Measurements from ENCODE around the gene USP48.

USP48 gene

DNA sequence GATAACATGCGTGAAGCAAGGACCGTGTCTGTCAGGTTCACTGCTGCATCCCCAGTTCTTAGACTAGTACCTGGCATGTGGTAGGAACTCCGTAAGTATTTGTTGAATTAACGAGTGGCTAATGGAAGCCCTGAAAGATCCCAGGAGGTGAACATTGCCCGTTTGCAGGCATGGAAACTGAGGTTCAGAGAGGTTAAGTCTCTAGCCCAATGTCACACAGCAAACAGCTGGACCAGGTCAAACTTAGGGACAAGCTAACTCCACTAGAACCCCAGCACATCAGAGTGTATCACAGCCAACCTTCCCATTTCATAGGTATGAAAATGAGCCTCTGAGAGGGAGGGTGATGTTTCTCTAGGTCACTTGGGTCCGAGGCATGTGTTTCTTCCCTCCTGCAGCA lies 141.4 kb downstream of the USP48 start:
- TF ChIP-seq CEBPB (IDR thresholded peaks at IDR 0.05) (no peak), TAF1 (IDR thresholded peaks at IDR 0.05; ENCODE audit: low read depth) (no peak), NFIC (IDR thresholded peaks at IDR 0.05) (no peak), ZBTB7A (IDR thresholded peaks at IDR 0.05; ENCODE audit: low read depth) (no peak), EP300 (IDR thresholded peaks at IDR 0.05; ENCODE audit: borderline replicate concordance) (no peak), TEAD4 (IDR thresholded peaks at IDR 0.05) (no peak), CREB1 (IDR thresholded peaks at IDR 0.05; ENCODE audit: low read depth) (no peak), RAD21 (IDR thresholded peaks at IDR 0.05; ENCODE audit: low read depth) (no peak), FOXM1 (IDR thresholded peaks at IDR 0.05; ENCODE audit: borderline replicate concordance, low read depth) (no peak), TCF12 (IDR thresholded peaks at IDR 0.05; ENCODE audit: low read depth) (no peak), EGR1 (IDR thresholded peaks at IDR 0.05) (no peak), YY1 (IDR thresholded peaks at IDR 0.05; ENCODE audit: low read depth) (no peak)
- TF ChIP-seq, protein P1, sequence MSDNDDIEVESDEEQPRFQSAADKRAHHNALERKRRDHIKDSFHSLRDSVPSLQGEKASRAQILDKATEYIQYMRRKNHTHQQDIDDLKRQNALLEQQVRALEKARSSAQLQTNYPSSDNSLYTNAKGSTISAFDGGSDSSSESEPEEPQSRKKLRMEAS (IDR thresholded peaks at IDR 0.05), result no peak
- TF ChIP-seq, protein P2, sequence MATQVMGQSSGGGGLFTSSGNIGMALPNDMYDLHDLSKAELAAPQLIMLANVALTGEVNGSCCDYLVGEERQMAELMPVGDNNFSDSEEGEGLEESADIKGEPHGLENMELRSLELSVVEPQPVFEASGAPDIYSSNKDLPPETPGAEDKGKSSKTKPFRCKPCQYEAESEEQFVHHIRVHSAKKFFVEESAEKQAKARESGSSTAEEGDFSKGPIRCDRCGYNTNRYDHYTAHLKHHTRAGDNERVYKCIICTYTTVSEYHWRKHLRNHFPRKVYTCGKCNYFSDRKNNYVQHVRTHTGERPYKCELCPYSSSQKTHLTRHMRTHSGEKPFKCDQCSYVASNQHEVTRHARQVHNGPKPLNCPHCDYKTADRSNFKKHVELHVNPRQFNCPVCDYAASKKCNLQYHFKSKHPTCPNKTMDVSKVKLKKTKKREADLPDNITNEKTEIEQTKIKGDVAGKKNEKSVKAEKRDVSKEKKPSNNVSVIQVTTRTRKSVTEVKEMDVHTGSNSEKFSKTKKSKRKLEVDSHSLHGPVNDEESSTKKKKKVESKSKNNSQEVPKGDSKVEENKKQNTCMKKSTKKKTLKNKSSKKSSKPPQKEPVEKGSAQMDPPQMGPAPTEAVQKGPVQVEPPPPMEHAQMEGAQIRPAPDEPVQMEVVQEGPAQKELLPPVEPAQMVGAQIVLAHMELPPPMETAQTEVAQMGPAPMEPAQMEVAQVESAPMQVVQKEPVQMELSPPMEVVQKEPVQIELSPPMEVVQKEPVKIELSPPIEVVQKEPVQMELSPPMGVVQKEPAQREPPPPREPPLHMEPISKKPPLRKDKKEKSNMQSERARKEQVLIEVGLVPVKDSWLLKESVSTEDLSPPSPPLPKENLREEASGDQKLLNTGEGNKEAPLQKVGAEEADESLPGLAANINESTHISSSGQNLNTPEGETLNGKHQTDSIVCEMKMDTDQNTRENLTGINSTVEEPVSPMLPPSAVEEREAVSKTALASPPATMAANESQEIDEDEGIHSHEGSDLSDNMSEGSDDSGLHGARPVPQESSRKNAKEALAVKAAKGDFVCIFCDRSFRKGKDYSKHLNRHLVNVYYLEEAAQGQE (IDR thresholded peaks at IDR 0.05; ENCODE audit: low read depth), result no peak
- TF ChIP-seq, protein P3, sequence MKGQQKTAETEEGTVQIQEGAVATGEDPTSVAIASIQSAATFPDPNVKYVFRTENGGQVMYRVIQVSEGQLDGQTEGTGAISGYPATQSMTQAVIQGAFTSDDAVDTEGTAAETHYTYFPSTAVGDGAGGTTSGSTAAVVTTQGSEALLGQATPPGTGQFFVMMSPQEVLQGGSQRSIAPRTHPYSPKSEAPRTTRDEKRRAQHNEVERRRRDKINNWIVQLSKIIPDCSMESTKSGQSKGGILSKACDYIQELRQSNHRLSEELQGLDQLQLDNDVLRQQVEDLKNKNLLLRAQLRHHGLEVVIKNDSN (IDR thresholded peaks at IDR 0.05), result no peak

DNA sequence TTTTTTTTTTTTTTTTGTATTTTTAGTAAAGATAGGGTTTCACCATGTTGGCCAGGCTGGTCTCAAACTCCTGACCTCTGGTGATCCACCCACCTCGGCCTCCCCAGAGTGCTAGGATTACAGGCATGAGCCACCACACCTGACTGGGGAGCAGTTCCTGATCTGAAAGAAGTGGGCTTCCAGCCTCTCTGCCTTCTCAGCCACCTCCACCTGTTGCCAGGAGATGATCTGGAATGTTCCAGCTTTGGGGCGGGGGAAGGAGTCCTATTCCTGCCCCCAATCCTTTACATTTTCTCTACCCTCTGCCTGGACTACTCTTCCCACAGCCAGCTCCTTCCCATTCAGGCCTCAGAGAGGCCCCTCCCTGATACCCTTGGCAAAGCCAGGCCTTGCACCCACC lies 141.9 kb downstream of the USP48 start:
- TF ChIP-seq ZBTB7A (IDR thresholded peaks at IDR 0.05; ENCODE audit: low read depth), result no peak
- TF ChIP-seq FOXM1 (IDR thresholded peaks at IDR 0.05; ENCODE audit: borderline replicate concordance, low read depth), result no peak
- no peak for TF ChIP-seq EGR1 (IDR thresholded peaks at IDR 0.05)
- no peak for TF ChIP-seq CEBPB (IDR thresholded peaks at IDR 0.05)
- TF ChIP-seq TAF1 (IDR thresholded peaks at IDR 0.05; ENCODE audit: low read depth), result no peak
- TF ChIP-seq, protein P1 (IDR thresholded peaks at IDR 0.05), result no peak
- TF ChIP-seq TCF12 (IDR thresholded peaks at IDR 0.05; ENCODE audit: low read depth), result no peak
- TF ChIP-seq RAD21 (IDR thresholded peaks at IDR 0.05; ENCODE audit: low read depth), result no peak
- TF ChIP-seq, protein P2 (IDR thresholded peaks at IDR 0.05; ENCODE audit: low read depth), result no peak
- no peak for TF ChIP-seq NFIC (IDR thresholded peaks at IDR 0.05)
- TF ChIP-seq YY1 (IDR thresholded peaks at IDR 0.05; ENCODE audit: low read depth), result no peak
- TF ChIP-seq EP300 (IDR thresholded peaks at IDR 0.05; ENCODE audit: borderline replicate concordance), result no peak
- no peak for TF ChIP-seq CREB1 (IDR thresholded peaks at IDR 0.05; ENCODE audit: low read depth)
- TF ChIP-seq TEAD4 (IDR thresholded peaks at IDR 0.05), result no peak
- TF ChIP-seq, protein P3 (IDR thresholded peaks at IDR 0.05), result no peak

DNA sequence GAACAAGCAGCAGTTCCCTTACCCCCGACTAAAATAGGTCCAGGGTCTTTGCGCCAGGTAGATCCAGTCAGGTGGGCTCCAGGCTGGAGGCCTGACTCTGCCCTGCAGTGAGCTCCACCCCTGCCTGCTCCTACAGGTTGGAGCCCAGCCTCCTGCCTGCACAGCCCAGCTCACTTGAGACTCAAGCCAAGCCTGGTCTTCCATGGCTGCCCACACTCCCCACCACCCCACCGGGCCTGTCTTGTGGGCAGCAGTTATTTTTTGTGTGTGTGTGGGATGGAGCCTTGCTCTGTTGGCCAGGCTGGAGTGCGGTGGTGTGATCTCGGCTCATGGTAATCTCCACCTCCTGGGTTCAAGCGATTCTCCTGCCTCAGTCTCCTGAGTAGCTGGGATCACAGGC lies 142.3 kb downstream of the USP48 start:
- TF ChIP-seq RAD21 (IDR thresholded peaks at IDR 0.05; ENCODE audit: low read depth) (no peak), TEAD4 (IDR thresholded peaks at IDR 0.05) (no peak), CEBPB (IDR thresholded peaks at IDR 0.05) (no peak), EP300 (IDR thresholded peaks at IDR 0.05; ENCODE audit: borderline replicate concordance) (no peak), NFIC (IDR thresholded peaks at IDR 0.05) (no peak), EGR1 (IDR thresholded peaks at IDR 0.05) (no peak), TCF12 (IDR thresholded peaks at IDR 0.05; ENCODE audit: low read depth) (no peak)
- TF ChIP-seq, protein P3 (IDR thresholded peaks at IDR 0.05), result no peak
- TF ChIP-seq, protein P1 (IDR thresholded peaks at IDR 0.05), result no peak

DNA sequence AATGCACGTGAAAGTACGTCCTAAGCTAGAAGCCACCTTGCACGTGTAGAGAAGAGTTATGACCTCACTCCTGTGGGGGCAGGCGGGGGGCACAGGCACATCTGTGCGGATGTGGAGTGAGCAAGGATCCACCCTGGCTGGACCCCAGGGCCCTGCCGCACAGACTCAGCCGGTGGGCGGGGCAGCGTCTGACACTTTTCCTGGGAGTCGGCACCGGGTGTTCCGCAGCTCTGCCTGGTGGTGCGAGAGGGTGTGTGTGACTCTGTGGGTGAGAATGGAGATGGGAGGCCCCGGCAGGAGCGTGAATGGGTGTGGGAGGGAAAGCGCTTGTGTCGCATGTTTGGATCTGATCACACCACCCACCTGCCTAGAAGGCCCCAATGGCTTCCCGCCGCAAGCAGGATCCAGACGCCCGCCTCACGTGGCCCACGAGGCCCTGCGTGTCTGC lies 143.3 kb downstream of the USP48 start:
- TF ChIP-seq, protein P1 (IDR thresholded peaks at IDR 0.05), result peak; percentile 60
- no peak for TF ChIP-seq TEAD4 (IDR thresholded peaks at IDR 0.05)
- TF ChIP-seq EP300 (IDR thresholded peaks at IDR 0.05; ENCODE audit: borderline replicate concordance), result peak; percentile 43; the same call in 1 of the 2 replicates
- peak; percentile 28; the same call in 1 of the 2 replicates for TF ChIP-seq TCF12 (IDR thresholded peaks at IDR 0.05; ENCODE audit: low read depth)
- no peak for TF ChIP-seq CEBPB (IDR thresholded peaks at IDR 0.05)

Measured in Ishikawa (cell line).